Measurements from ENCODE around the gene BMP6.
"Not testable (repeated sequence)": the region's sequence is repeated elsewhere in the genome, so short reads cannot be mapped to it uniquely, and the experiment has no call there.

DNA sequence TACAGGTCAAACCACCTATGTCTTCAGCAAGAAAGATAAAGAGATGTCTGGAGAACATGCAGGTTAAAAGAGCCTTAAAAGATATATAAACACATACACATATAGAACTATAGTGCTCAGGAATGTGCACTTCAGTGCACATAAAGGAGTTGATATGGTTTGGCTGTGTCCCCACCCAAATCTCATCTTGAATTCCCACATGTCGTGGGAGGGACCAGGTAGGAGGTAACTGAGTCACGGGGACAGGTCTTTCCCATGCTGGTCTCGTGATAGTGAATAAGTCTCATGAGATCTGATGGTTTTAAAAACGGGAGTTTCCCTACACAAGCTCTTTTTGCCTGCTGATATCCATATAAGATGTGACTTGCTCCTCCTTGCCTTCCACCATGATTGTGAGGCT is 166.5 kb downstream of the BMP6 start:
- TF ChIP-seq, protein P1, sequence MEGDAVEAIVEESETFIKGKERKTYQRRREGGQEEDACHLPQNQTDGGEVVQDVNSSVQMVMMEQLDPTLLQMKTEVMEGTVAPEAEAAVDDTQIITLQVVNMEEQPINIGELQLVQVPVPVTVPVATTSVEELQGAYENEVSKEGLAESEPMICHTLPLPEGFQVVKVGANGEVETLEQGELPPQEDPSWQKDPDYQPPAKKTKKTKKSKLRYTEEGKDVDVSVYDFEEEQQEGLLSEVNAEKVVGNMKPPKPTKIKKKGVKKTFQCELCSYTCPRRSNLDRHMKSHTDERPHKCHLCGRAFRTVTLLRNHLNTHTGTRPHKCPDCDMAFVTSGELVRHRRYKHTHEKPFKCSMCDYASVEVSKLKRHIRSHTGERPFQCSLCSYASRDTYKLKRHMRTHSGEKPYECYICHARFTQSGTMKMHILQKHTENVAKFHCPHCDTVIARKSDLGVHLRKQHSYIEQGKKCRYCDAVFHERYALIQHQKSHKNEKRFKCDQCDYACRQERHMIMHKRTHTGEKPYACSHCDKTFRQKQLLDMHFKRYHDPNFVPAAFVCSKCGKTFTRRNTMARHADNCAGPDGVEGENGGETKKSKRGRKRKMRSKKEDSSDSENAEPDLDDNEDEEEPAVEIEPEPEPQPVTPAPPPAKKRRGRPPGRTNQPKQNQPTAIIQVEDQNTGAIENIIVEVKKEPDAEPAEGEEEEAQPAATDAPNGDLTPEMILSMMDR (IDR thresholded peaks at IDR 0.05), result not testable (repeated sequence)
- not testable (repeated sequence) for TF ChIP-seq ZFX (IDR thresholded peaks at IDR 0.05; ENCODE audit: borderline replicate concordance)

Data from 22Rv1 (cell line).